ENCODE results near the gene SLBP. TPM values are rescaled to one million over a fixed set of nuclear protein-coding genes. Genes with fewer than 3 reads are reported as not detected.

The SLBP gene
- total and polyA plus RNA-seq, 2 donors (not counting 3 experiments of a cell fraction or from before 2014, with no cell fraction given): 48.3 to 63.1 TPM

DNA sequence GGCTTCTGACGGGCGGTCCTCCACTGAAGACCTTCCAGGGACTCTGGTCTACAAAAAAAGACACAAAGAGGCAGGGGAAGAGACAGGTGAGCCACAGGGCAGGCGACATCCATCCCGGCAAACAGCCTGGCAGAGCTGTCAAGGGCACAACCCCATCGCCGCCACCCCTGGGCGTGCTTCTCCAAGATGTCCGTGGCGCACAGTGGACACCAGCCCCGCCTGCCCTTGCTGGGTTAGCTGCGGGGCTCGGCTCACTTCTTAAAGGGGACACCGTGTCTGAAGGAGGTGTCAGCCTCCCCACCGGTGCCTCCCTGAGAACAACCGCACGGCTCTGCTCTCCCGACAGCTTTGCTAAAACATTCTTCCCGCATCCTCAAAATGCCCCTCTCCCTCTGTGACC, 56.4 kb downstream of the SLBP start:
- BruUV-seq (replicated peaks): no TSS peak
- CTCF ChIA-PET: no interaction called here
- dilution Hi-C loops (cut with MboI; ENCODE audit: extremely low pct_ligation_motif_present, low sequenced_read_pairs): no loop called here

More for the DNA sequence above, 56.4 kb downstream of the SLBP start:
- Histone ChIP-seq H3K36me3 (ENCODE audit: control insufficient read depth in 2 of 2, extremely low read depth in 1 of 2, insufficient read depth in 2 of 2, low read length in 2 of 2) (no peaks in the 10 kb centered on the region), H3K27ac (ENCODE audit: insufficient read depth, low read depth, low read length) (no peak overlapping the region), H3K4me2 (ENCODE audit: insufficient read depth, low read length) (no peak overlapping the region), H4K20me1 (replicated peaks; ENCODE audit: control insufficient read depth, extremely low read depth, insufficient read depth, low read length) (no peaks in the 10 kb centered on the region), H3K4me1 (ENCODE audit: control insufficient read depth, extremely low read depth, insufficient read depth, low read length) (no peaks in the 10 kb centered on the region), H3K9ac (replicated peaks; ENCODE audit: extremely low read depth, insufficient read depth, low read length) (no peak overlapping the region), H3K9me3 (replicated peaks; ENCODE audit: control insufficient read depth, insufficient read depth, low read length) (no peaks in the 10 kb centered on the region), H3K9me1 (replicated peaks; ENCODE audit: control insufficient read depth, extremely low read depth, insufficient read depth, low read length) (no peaks in the 10 kb centered on the region), H3K79me2 (ENCODE audit: control insufficient read depth, insufficient read depth, low read length) (no peaks in the 10 kb centered on the region), H3K4me3 (replicated peaks in 1 of 3; ENCODE audit: insufficient read depth in 1 of 3, low read depth in 1 of 3, low read length in 3 of 3) (no peak overlapping the region), H3K27me3 (ENCODE audit: control insufficient read depth in 2 of 2, insufficient read depth in 2 of 2, low read length in 2 of 2) (no peaks in the 10 kb centered on the region), H2AFZ (ENCODE audit: low read depth, low read length) (no peak overlapping the region)
- no peak for DNase-seq (ENCODE audit: low read depth, low spot score)
- POLR2A ChIA-PET: no interaction called here
- no peak for FAIRE-seq
- intact Hi-C loops (cut with micrococcal nuclease): no loop called here
- no peak for TF ChIP-seq FOS (IDR thresholded peaks at IDR 0.05; ENCODE audit: borderline replicate concordance, insufficient read depth, low read length)
- TF ChIP-seq POLR2A (IDR thresholded peaks at IDR 0.05; ENCODE audit: low read depth, low read length): no peak
- TF ChIP-seq JUN (IDR thresholded peaks at IDR 0.05; ENCODE audit: borderline replicate concordance, insufficient read depth, insufficient read length, low read depth): no peak
- TF ChIP-seq, protein P1, sequence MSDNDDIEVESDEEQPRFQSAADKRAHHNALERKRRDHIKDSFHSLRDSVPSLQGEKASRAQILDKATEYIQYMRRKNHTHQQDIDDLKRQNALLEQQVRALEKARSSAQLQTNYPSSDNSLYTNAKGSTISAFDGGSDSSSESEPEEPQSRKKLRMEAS (IDR thresholded peaks at IDR 0.05; ENCODE audit: insufficient read depth, insufficient read length): no peak
- TF ChIP-seq GATA2 (IDR thresholded peaks at IDR 0.05; ENCODE audit: insufficient read depth, insufficient read length, low read depth, low read length): no peak
- TF ChIP-seq, protein P2, sequence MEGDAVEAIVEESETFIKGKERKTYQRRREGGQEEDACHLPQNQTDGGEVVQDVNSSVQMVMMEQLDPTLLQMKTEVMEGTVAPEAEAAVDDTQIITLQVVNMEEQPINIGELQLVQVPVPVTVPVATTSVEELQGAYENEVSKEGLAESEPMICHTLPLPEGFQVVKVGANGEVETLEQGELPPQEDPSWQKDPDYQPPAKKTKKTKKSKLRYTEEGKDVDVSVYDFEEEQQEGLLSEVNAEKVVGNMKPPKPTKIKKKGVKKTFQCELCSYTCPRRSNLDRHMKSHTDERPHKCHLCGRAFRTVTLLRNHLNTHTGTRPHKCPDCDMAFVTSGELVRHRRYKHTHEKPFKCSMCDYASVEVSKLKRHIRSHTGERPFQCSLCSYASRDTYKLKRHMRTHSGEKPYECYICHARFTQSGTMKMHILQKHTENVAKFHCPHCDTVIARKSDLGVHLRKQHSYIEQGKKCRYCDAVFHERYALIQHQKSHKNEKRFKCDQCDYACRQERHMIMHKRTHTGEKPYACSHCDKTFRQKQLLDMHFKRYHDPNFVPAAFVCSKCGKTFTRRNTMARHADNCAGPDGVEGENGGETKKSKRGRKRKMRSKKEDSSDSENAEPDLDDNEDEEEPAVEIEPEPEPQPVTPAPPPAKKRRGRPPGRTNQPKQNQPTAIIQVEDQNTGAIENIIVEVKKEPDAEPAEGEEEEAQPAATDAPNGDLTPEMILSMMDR (IDR thresholded peaks at IDR 0.05; ENCODE audit: extremely low read depth in 1 of 2, insufficient read depth in 1 of 2, low read depth in 1 of 2, low read length in 2 of 2): no peak
- no peak for TF ChIP-seq POLR2AphosphoS5 (IDR thresholded peaks at IDR 0.05; ENCODE audit: insufficient read depth, low read depth, low read length)
- TF ChIP-seq MYC (IDR thresholded peaks at IDR 0.05; ENCODE audit: low read depth, low read length): no peak
- no peak for TF ChIP-seq EZH2 (IDR thresholded peaks at IDR 0.05; ENCODE audit: borderline replicate concordance, low read depth, low read length, severe bottlenecking)

Measured in endothelial cell of umbilical vein (primary cell).